Right forelimb (tissue), 1 donor: ENCODE results near the gene PPM1F.

Experiments
- DNase-seq: peaks from one replicate; pipeline ENCODE4 v3.0.0-alpha.2; 2018

The PPM1F gene, protein sequence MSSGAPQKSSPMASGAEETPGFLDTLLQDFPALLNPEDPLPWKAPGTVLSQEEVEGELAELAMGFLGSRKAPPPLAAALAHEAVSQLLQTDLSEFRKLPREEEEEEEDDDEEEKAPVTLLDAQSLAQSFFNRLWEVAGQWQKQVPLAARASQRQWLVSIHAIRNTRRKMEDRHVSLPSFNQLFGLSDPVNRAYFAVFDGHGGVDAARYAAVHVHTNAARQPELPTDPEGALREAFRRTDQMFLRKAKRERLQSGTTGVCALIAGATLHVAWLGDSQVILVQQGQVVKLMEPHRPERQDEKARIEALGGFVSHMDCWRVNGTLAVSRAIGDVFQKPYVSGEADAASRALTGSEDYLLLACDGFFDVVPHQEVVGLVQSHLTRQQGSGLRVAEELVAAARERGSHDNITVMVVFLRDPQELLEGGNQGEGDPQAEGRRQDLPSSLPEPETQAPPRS

DNA sequence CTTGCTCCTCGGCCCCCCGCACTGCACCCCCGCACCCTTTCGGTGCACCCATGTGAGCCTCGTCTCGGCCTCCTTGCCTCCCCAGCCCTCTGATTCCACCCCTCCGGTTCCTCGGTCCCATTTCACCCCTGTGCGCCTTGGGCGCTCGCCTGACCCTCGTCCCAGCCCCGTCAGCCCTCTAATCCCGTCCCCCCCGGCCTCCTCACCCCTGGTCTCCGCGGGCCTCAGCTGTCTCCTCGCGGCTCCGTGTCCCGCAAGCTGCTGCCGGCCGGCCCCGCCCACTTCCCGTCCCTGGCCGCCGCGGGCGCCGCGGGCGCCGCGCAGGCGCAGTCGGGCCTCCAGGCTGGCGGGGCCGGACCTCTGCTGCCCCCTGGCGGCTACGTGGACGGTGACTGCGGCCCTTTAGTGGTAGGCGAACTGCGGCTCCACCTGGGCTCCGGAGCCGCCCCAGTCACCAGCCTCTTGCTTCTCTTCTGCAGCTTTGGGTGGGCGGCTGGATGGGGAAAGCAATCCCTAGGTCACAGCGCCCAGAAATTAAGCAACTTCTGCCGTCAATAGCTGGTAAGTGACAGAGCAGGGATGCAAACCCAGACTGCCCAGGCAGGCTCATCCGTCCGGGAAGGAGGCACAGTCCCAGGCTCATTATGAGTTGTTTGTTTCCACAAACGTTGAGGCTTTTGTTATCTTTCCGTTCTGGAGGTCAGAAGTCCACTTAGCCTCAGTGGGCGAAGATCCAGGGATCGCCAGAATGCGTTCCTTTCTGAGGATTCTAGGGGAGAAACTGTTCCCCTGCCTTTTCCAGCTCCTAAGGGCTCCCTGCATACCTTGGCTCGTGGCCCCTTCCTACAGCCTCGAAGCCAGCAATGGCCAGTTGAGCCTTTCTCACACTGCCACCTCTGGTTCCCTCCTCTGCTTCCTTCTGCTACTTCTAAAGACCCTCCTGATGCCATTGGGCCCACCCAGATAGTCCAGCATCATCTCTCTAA, at the start of gene PPM1F:
TSS of gene PPM1F (minus strand) at position 263 of the 986 bp plus-strand sequence. CDS start 6,800 bp downstream, outside the sequence.
- peak; percentile 93 for DNase-seq

DNA sequence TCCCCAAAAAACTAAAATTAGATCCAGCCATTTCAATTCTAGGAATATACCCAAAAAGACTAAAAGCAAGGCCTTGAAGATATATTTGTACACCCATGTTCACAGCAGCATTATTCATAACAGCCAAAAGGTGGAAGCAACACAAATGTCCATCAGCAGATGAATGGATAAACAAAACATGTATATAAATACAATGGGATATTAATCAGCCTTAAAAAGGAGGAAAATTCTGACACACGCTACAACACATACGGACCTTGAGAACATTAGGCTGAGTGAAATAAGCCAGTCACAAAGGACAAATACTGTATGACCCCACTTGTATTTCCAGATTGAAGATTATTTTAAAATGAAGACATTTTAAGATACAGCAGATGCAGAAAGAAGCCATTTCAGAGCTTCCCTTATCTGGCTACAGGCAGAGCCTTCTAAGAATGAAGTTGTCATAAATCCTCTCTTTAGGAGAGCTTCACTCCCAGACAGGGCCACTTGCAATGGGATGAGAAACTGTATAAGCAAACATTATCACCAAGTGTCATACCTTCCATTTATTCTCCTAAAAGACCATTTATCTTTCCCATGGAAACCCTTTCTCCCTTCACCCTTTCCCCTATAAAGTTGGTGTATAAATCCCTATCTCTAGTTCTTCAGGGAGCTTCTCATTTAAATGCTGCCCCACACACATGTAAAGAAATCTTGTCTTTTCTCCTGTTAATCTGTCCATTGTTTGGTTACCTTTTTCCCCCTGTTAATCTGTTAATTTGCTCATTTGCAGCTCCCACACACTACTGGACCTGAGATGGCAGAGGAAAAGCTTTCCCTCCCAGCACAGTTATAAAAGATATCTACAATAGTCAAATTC, 49.2 kb upstream of the PPM1F start:
- DNase-seq: no peak

DNA sequence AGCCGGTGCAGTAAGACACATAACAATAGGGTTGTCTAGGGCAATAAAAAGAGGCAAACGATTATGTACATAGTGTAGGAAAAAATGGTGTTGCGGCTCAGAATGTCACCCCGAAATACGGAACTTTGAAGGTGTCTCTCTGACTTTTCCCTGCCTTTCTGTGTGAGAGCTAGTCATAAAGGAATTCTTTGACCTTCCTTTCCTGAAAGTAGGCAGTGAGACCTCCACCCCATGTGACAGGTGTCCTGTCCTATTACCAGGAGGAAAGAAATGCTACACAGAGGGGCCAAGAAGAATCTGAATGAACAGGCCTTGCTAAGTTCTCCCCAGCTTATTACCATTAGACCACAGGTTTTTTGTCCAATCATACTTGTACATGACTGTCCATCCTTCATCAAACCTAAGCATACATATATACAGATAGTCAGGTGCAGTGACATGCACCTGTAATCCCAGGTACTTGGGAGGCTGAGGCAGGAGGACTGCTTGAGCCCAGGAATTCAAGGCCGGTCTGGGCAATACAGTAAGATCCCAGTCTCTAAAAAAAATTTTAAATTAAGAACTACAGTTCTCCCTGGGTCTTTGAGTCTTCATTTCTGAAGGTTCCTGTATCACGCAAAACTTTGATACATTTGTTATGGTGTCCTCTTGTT, 46.1 kb upstream of the PPM1F start:
- DNase-seq: no peak

DNA sequence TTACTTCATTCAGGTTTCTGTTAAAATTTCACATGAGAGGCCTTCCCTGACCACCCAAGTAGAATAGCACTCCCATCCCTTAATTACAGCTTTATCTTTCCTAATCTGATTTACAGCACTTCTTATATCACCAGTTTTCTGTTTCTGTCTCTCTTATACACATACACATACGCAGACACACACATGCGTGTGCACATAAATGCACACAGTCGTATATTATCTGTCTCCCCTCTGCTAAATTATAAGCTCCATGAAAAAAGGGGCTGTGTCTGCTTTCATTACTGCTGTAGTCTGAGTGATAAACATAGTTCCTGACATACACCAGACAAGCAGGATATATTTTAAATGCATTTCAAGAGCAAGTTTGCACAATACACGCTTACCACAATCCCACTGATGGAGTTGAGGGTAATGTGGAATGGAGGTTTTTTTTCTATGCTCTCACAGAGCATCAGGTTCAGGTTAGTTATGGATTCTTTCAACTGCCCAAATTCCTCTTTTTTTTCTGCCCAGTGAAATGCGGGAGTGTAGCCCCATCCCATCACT, 43.6 kb upstream of the PPM1F start:
- DNase-seq: no peak

DNA sequence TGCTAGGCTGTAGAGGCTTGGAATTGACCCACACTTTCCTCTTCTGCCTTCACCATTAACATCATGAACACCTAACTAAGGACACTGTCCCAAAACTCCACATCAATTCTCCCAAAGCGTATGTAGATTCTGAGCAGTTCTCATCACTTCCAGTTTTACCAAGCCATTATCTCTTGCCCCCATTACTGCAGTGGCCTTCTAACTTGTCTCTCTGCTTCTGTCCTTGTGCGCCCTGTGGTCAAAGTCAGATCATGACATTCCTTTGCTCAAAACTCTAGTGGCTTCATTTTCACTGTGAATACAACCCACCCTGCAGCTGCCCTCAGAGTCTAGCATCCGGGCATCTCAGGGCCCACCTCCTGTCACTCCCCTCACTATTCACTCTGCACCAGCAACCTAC, 43.0 kb upstream of the PPM1F start:
- DNase-seq: no peak

DNA sequence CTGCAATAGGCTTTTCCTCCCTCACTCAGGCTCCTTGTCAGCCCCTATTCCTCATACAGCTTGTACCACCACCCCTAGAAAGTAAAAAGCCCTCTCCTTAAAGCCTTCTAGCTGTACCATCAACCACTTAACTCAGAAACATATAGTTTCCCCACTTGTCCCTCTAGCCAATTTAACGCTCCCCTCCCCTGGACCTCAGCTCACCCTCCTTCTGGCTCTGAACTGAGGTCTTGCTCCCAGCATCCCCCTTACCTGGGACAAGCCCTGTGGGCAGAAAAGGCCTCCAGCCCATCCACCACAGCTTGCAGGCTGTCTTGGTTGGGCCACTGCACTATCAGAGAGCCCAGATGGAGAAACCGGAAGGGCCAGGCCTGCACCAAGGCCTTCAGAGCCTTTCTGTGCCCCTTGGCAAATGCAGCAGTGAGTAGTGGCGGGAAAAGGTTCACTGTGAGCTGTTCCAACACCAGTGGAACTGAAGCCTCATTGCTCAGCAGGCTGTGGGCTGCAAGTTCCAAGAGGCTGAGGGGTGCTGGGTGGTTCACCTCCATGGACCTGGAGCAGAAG, 42.3 kb upstream of the PPM1F start:
- no peak for DNase-seq

DNA sequence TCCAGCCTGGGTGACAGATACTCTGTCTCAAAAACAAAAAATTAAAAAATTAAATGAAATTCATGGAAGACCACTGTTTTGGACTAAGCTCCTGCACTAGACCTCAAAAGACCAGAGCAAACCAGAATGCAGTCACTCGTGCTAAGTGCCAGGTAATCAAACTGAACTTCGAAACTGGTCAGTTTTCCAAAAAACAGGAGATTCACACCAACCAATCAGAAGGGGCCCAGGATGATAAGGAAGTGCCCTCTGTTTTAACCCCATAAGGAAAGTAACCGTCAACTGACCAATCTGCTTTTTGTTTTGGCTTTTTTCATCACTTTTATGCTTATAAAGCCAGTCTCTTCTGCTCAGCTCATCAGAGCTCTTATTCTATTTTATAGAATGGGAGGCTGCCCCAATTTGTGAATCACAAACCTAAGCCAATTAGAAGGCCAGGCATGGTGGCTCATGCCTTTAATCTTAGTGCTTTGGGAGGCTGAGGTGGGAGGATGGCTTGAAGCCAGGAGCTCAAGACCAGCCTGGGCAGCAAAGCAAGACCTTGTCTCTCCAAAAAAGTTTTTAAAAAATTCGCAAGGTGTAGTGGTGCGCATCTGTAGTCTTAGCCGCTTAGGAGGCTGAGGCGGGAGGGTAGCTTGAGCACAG, 40.1 kb upstream of the PPM1F start:
- DNase-seq: no peak

DNA sequence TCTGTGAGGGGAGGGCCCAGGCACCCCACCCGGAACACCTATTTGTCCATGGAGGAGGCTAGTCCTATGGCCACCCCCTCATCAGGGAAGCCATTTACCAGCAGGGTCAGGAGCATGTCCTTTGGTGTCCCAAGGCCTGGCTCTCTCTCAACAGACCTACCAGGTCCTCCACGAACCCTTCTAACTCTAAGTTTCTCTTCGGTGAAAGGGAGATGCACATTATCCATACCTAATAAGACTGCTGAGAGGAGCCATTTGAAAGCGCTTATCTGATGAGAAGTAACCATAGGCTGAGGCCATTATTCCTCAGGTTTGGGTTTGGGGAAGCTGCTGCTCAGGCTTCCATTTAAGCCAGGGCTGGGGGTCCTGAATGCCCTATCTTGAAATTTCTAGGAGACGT, 39.1 kb upstream of the PPM1F start:
- no peak for DNase-seq

DNA sequence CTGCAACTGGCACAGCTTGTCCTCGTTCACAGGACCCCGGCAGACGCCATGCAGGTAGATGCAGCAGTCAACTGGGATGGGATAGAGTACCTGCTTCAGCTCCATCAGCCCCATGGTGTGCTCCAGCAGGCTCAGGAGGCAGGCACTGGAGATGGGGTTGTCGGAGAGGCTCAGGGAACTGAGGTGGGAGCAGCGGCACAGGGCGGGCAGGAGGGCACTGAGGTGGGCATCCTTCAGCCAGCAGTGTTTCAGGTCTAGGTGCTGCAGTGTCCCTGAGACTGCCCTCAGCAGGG, 38.6 kb upstream of the PPM1F start:
- DNase-seq: no peak

DNA sequence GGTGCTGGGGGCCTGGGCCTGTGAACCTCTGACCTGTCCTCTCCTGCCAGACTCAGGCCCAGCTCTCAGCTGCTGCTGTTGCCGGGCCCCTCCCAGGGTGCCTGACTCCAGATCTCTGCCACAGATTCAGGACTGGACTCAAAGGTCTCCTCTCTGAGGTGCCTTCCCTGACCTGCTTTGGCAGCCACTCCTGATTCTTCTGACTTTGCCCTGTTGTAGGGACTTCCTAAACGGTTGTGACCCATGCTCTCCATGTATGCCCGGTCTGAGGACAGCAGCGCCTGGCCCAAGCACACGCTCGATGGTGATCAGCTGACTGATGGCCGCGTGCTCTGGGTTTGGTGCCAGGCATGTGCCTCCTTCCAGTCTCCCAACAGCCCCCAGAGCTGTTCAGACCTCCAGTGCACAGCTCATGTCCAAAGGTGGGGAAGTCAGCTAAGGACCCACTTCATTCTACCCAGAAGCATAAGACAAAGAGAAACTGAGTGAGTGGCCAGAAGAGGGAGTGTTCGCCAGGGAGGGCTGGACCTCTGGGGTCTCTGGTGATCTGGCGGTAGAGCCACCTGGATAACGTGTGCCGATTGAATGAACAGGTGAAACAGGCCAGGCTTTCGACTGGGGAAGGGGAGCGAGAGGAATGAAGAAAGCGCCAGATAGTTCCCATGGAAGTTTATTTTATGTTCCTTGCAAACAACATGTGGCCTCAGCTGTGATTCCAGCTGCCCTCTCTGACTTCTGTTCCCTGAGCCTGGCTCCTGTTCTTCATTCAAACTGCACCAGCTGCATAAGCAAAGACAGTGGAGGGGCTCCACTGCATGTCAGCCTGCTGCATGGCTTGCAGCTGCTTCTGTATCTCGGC, 38.0 kb upstream of the PPM1F start:
- no peak for DNase-seq

DNA sequence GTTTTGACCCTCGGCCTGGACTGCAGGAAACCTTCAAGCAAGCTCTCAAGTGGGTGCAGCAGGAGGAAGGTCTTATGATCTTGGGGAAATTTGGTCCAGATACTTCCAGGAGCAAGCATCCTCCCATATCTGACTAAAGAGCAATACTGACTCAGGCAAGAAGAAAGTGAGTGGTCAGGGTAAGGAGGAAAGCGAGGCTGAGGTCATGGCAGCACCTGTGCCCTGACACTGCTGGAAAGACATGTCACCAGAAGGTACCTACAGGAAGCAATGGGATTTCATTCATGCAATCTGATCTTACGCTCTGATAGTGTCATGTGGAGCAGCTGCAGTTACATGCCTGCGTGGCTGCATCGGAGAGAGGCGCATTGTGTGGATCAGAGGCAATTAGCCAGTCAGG, 36.4 kb upstream of the PPM1F start:
- no peak for DNase-seq

DNA sequence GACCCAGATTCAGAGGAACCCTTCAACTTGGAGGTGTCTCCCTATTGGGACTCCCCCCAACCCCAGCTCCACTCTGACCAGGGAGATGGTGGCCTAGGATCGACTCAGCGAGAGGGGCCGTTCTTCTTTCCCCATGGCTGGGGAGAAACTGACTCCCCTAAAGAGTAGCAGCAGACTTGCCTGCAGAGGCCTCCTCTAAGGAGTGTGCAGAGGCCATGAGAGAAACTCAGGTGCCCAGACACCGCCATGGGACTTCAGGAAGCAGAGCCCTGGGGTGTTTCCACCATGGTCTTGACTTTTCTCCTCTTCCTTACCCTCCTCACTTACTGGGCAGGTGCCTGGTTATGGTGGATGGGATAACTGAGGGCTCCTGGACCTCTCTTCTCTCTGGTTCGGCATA, 32.6 kb upstream of the PPM1F start:
- DNase-seq: no peak

DNA sequence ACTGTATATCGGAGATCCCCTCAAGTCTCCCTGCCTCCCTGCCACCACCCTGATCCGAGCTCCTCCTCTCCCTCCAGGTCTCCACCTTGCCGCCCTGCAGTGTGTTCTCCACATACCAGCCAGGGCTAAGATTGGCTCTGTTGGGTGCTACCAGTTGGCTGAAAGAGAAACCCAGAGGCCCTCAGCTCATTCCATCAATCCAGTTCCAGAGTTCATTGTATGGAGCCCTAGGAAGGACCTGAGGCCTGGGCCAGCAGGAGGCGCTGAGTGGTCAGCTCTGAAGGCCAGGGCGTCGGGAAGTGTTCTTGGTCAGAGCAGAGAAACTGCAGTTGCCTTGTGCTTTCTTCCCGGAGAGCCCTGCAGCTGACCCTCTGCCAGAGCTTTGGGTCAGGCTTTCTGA, 32.1 kb upstream of the PPM1F start:
- no peak for DNase-seq

DNA sequence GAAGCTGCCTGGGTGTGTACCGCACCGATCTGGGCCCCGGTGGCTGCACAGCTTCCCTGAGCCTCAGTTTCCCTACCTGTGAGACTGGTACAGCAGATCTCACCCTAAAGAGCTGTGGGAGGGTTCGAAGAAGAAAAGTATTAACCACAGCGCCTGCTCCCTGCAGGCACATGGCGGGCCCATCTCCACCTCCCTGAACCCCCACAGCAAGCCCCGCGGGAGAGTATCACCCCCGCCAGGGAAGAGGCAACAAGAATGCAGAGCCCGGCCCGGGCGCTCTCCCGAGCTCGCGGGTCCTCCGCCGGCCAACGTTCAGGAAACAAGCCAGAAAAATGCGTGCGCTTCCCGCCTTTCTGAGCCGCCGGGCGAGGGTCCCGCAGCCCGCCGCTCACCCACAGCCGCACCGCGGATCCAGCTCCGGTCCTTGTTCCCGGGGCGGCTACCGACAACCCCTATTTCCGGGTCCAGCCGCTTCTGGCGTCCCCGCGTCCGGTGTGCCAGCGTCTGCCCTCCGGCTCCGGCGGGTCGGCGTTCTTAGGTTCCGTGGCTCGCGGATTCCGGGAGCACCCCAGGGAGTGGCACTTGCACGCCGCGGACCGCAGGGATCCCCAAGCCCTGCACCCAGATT, 29.8 kb upstream of the PPM1F start, which contains the start of gene TOP3B:
TSS of gene TOP3B (minus strand) at position 450 of the 628 bp plus-strand sequence. CDS start 7,078 bp downstream, outside the sequence.
- peak; percentile 87 for DNase-seq

DNA sequence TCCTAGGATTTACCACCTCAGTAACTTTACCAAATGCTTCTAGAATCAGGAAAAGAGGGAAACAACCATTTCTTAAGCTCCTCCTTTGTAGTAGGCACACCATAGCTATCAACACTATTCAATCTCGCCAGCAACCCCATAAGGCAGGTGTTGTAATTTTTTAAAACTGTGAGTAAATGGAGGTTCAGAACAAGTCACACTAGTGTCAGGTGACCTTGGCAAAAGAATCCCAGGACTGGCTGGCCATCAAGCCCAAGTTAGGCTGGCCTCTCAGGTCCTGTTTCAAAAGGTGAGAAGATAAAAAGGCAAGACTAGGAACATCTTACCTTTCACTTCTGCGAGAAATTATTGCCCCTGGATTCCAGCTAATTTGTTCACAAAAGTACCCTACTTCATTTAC, 29.2 kb upstream of the PPM1F start:
- no peak for DNase-seq

DNA sequence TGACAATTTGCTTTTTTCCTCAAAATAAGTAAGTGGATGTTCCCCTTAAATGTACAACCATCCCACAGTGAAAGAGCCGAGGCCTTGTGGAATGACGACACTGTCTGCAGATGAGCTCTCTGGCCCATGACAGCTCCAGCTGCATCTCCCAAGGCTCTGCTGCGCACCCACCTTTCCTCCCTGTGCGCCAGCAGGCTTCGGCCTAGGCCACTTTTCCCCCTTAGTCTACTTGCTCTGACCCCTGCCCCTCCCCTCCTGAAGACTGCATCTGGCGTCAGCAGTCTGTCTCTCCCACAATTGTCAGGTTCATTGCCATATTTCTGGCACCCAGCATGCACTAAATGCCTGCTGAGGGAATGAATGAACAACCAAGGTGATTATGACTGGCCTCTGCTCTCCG, 27.9 kb upstream of the PPM1F start:
- DNase-seq: no peak

DNA sequence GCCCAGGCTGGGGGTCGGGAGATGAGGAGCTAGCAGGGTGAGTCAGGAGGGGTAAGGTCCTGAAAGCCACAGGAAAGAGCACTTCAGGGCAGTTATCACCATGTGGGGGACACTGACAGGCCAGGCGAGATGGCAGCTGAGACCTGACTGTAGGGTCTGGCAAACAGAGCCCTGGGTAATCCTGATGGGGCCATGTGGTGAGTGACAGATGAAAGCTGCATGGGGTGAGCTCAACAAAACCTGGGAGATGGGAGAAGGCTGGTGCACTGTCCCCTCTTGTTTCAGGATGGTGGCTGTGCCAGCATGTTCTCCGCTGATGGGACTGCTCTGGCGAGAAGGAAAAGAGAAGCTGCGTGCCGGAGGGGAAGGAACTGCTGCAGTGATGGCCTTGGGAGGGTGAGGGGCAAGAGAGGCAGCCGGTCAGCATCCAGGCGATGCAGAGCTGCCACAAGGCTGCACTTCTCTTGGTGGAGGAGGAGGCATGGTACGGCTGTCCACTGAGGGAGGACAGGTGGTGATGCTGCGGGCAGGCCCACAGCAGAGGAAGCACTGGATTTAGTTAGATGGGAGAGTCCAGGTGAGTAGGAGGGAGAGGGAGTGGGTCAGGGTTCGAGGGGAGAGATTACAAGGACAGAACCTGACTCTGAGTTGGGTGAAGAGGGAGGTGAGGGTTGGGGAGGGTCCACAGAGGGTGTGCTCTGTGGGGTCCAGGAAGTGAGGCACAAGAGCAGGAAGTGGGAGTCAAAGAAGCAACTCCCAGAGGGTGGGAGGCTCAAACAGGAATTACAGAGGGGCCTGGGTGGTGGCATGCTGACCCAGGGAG, 26.1 kb upstream of the PPM1F start:
- no peak for DNase-seq

DNA sequence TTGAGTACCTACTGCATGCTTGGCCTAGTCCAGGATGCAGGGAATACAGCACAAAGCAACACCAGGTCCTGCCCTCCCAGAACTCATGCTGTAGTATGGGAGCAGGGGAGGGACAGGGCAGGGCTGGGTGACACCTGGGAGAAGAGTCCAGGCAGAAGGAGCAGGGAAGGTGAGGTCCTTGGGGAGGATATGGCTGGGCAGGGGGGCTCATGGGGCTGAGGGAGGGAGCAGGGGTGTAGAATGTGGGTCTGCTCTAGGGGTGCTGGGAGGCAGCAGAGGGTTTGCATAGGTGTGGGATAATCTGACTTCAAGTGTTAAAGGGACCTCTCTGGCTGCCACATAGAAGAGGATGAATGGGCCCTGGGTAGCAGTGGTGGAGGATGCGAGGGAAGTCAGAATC, 25.2 kb upstream of the PPM1F start:
- DNase-seq: no peak
